ENCODE results near the gene SZT2.

GRCh38 chr1:43492826-43493225 is 103.1 kb downstream of the SZT2 start:
- TF ChIP-seq EZH2 (IDR thresholded peaks at IDR 0.05; ENCODE audit: low read length, missing control alignments) (no peak), CTCF (conservative IDR thresholded peaks at IDR 0.05 in 1 of 2, IDR thresholded peaks at IDR 0.05 in 1 of 2; ENCODE audit: low read depth in 1 of 2, low read length in 2 of 2) (no peak)
